Astrocyte of the cerebellum (primary cell): ENCODE data around the gene RAD51B.

Source experiments
- DNase-seq: peaks from one replicate; pipeline ENCODE4 v3.0.0-alpha.2; 2011; ENCODE audit warnings: low read depth
- H3K4me3 ChIP-seq: 2 replicates; pipeline ENCODE4 v1.5.1; 2011; ENCODE audit warnings: mild to moderate bottlenecking, low read depth, low read length, moderate library complexity
- in situ Hi-C: cut with HindIII; loops from 2 replicates; pipeline ENCODE4 v1.10.0; 2017; ENCODE audit warnings: low sequenced_read_pairs
- TF ChIP-seq, protein P1 (sequence below): IDR thresholded peaks from 2 replicates; pipeline ENCODE4 v1.5.1; 2012; ENCODE audit warnings: low read length, low read depth, moderate library complexity, mild to moderate bottlenecking; ENCODE audit errors: missing control alignments

The RAD51B gene

DNA sequence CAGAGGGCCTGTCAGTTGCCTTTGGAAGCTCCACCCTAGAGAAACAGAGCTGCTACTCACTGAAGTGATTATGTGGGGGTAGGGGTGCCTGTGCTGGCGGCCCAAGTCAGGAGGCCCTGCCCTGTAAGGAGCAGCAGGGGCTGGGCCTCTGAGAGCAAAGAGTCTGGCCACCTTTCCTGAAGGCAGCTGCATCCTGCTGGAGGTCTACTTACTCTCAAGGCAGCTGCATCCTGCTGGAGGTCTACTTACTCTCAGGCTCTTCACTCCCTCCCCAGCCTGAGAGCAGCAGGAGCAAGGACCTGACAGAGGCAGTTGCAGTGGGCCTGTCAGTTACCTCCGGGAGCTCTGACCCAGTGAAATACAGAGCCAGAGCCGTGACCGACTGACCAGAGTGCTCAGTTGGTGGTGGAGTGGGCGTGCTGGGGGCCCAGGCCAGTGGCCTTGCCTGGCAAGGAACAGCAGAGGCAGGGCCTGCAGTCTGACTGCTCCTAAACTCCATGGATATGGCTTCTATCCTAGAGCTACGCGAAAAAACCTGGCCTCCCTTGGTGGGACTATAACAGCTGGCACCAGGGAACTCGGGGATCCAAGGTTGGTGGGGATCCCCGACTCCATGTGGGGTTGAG lies 32.3 kb downstream of the RAD51B start:
- in situ Hi-C loops = no loop called here
- TF ChIP-seq, protein P1, sequence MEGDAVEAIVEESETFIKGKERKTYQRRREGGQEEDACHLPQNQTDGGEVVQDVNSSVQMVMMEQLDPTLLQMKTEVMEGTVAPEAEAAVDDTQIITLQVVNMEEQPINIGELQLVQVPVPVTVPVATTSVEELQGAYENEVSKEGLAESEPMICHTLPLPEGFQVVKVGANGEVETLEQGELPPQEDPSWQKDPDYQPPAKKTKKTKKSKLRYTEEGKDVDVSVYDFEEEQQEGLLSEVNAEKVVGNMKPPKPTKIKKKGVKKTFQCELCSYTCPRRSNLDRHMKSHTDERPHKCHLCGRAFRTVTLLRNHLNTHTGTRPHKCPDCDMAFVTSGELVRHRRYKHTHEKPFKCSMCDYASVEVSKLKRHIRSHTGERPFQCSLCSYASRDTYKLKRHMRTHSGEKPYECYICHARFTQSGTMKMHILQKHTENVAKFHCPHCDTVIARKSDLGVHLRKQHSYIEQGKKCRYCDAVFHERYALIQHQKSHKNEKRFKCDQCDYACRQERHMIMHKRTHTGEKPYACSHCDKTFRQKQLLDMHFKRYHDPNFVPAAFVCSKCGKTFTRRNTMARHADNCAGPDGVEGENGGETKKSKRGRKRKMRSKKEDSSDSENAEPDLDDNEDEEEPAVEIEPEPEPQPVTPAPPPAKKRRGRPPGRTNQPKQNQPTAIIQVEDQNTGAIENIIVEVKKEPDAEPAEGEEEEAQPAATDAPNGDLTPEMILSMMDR = no peak
- H3K4me3 ChIP-seq = no peak overlapping the region
- no peak for DNase-seq

DNA sequence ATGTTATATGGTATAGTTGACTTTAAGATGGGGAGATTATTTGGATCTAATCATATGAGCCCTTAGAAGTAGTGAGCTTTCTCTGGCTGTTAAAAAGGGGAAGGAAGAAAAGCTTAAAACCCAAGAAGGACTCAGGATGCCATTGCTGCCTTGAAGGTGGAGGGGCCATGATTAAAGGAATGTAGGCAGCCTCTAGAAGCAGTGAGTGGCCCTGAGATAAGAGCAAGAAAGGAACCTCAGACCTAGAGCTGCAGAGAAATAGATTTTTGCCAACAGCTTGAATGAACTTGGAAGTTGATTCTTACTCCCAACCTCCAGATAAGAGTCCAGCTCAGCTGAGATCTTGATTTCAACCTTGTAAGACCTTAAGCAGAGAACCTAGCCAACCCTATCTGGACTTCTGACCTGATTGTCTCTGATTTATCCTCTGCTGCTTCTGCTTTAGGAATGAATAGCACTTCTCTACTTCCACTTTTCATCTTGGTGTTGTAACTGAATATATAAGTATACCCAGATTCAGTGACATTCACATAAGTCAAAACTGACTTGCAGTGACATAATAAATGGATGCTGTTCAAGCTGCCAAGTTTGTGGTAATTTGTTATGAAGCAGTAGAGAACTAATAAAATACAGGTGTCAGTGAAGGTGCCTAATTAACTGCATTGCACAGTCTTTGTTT lies 33.5 kb downstream of the RAD51B start:
- in situ Hi-C loops = no loop called here
- DNase-seq = no peak
- TF ChIP-seq, protein P1 = no peak
- no peak overlapping the region for H3K4me3 ChIP-seq

DNA sequence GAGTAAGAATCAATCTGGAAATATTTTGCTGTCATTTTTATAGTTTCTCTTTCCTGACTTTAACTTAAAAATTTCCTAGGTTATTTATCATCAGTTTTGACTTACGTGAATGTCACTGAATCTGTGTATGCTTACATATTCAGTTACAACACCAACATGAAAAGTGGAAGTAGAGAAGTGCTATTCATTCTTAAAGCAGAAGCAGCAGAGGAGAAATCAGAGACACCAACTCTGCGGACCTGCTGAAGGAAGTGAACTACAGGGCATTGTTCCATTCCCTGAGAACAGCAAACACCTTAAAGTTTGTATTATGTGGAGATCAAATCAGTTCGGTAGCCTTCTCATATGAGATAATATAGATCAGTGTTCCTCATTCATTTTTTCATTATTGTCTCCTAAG lies 34.1 kb downstream of the RAD51B start:
- no peak overlapping the region for H3K4me3 ChIP-seq
- in situ Hi-C loops = no loop called here
- DNase-seq = no peak
- TF ChIP-seq, protein P1 = no peak

DNA sequence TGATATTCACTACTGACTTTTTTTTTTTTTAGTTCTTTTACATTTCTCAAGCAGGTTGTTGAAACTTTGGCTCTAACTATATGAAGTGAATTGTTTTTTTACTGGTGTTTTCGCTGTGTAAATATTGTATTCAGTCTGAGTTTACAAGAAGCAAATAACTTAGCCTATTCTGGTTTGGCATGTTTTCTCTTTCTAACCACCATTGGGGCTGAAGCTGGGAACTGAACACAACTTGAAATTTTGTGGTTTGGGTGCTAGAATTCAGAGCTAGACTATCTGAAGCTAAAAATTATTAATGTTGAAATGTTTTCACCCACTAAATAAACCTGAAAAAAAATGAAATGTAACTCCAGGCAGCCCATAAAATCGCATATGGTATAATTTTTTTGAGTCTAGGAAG lies 37.2 kb downstream of the RAD51B start:
- TF ChIP-seq, protein P1 = no peak
- H3K4me3 ChIP-seq = no peak overlapping the region
- peak; percentile 82 for DNase-seq
- in situ Hi-C loops = no loop called here

DNA sequence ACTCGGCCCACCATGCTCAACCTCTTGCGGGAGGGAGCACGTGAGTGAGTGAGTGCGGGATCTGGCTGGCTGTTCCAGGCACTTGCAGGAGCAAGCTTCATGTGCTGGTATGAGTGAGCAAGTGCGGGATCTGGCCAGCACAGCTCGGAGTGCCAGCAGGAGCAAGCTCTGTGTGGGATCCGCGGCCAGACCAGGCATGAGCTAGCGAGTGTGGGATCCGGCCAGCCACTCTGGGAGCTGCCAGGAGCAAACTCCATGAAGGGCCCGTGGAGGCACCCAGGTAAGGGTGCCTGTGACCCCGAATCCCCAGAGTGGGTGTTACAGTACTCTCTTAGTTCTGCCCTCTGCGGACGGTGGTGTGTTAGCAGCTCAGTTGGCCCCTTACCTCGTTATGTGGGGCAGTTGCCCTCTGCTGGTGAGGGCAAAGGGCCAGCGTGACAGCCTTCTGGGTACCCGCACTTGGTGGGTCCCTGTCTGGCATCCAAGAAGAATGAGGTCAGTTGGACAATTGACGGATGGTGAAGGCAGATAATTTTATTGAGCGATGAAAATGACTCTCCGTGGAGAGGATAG lies 38.3 kb downstream of the RAD51B start:
- H3K4me3 ChIP-seq = no peak overlapping the region
- in situ Hi-C loops = no loop called here
- TF ChIP-seq, protein P1 = no peak
- no peak for DNase-seq

DNA sequence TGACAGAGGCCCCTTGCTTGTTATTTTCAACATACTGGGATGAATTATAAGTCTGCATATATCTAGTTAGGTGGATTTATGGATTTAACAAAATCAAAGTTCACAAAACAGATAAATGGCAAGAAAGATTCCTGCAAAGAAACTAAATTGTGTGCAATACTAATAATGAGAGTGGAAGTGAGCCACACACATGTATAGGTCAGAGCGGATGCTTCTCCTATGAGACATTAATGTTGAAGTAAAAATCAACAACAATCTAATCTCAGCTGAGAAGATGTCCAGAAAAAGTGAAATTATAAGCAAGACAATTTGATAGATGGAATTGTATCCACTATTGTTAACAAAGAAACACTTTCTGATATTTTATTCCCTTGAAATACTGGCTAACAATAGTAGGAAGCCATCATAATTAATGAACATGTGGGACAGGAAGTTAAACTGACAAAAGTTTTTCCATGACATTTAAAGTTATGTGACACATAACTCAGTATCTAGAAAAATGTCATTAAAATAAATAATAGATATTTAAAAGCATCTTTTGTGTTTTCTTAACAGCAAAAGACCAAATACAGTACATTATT lies 39.7 kb downstream of the RAD51B start:
- DNase-seq = no peak
- H3K4me3 ChIP-seq = no peak overlapping the region
- TF ChIP-seq, protein P1 = no peak
- in situ Hi-C loops = no loop called here
